ENCODE measurements around the gene TSPO. TPM values are rescaled to one million over a fixed set of nuclear protein-coding genes. Genes with fewer than 3 reads are reported as not detected.

Gene TSPO
- total RNA-seq, 1 donor from 2014 or later = 124 TPM

GRCh38 chr22:43169310-43170130 is 18.2 kb downstream of the TSPO start:
- FAIRE-seq (no peak), DNase-seq (ENCODE audit: low read depth) (no peak)
- Histone ChIP-seq H3K79me2 (ENCODE audit: insufficient read depth, low read length) (no peaks in the 10 kb centered on the region), H3K4me3 (ENCODE audit: insufficient read depth, low read depth, low read length) (no peak overlapping the region), H3K9ac (ENCODE audit: low read length) (no peak overlapping the region), H3K36me3 (ENCODE audit: insufficient read depth, low read length) (no peaks in the 10 kb centered on the region), H4K20me1 (ENCODE audit: insufficient read depth, low read length) (peaks cover 8% of the 10 kb centered on the region), H3K27ac (ENCODE audit: low read depth, low read length) (no peak overlapping the region), H3K9me3 (ENCODE audit: insufficient read depth, low read depth, low read length) (no peaks in the 10 kb centered on the region), H3K4me2 (ENCODE audit: low read length) (no peak overlapping the region), H3K4me1 (ENCODE audit: insufficient read depth, low read length) (peaks cover 8% of the 10 kb centered on the region), H3K27me3 (ENCODE audit: insufficient read depth, low read length) (no peaks in the 10 kb centered on the region), H2AFZ (ENCODE audit: low read depth, low read length) (no peak overlapping the region)
- H3K27ac Mint-ChIP-seq (ENCODE audit: unreplicated experiment) = no peak overlapping the region
- H3K27me3 Mint-ChIP-seq (ENCODE audit: low read depth, unreplicated experiment) = no peaks in the 10 kb centered on the region
- peaks cover 5% of the 10 kb centered on the region for H3K36me3 Mint-ChIP-seq (ENCODE audit: low read depth, unreplicated experiment)
- no peak for TF ChIP-seq EZH2 (IDR thresholded peaks at IDR 0.05; ENCODE audit: insufficient read depth, low read length)
- TF ChIP-seq, protein P1, sequence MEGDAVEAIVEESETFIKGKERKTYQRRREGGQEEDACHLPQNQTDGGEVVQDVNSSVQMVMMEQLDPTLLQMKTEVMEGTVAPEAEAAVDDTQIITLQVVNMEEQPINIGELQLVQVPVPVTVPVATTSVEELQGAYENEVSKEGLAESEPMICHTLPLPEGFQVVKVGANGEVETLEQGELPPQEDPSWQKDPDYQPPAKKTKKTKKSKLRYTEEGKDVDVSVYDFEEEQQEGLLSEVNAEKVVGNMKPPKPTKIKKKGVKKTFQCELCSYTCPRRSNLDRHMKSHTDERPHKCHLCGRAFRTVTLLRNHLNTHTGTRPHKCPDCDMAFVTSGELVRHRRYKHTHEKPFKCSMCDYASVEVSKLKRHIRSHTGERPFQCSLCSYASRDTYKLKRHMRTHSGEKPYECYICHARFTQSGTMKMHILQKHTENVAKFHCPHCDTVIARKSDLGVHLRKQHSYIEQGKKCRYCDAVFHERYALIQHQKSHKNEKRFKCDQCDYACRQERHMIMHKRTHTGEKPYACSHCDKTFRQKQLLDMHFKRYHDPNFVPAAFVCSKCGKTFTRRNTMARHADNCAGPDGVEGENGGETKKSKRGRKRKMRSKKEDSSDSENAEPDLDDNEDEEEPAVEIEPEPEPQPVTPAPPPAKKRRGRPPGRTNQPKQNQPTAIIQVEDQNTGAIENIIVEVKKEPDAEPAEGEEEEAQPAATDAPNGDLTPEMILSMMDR (IDR thresholded peaks at IDR 0.05; ENCODE audit: insufficient read depth, low read depth, low read length) = no peak
- peaks cover 7% of the 10 kb centered on the region for H3K4me1 Mint-ChIP-seq (ENCODE audit: low read depth, unreplicated experiment)
- no peaks in the 10 kb centered on the region for H3K9me3 Mint-ChIP-seq (ENCODE audit: unreplicated experiment)
- H3K4me3 Mint-ChIP-seq (ENCODE audit: unreplicated experiment) = no peak overlapping the region

DNA sequence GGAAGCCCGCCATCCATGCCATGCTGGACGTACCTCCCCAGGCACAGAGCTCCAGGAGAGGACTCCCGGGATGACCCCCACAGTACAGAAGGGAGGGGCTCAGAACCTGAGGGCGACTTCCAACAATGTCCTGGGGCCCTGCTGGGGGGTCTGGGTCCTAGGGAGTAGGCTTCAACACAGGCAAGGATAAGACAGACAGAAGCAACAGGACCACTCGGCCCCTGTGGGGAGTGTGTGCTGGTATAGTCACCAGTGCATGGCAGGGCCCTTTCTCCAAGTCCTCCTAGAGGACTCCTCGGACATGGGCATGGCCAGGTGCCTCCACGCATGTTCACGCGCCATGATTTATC is 18.7 kb downstream of the TSPO start:
- peaks cover 5% of the 10 kb centered on the region for H3K36me3 Mint-ChIP-seq (ENCODE audit: low read depth, unreplicated experiment)
- no peaks in the 10 kb centered on the region for H3K36me3 ChIP-seq (ENCODE audit: insufficient read depth, low read length)
- H4K20me1 ChIP-seq (ENCODE audit: insufficient read depth, low read length) = peaks cover 4% of the 10 kb centered on the region
- no peaks in the 10 kb centered on the region for H3K9me3 Mint-ChIP-seq (ENCODE audit: unreplicated experiment)
- no peak overlapping the region for H3K4me3 Mint-ChIP-seq (ENCODE audit: unreplicated experiment)
- FAIRE-seq (no peak), DNase-seq (ENCODE audit: low read depth) (no peak)
- H3K79me2 ChIP-seq (ENCODE audit: insufficient read depth, low read length) = no peaks in the 10 kb centered on the region
- H3K27ac Mint-ChIP-seq (ENCODE audit: unreplicated experiment) = no peak overlapping the region
- H3K9me3 ChIP-seq (ENCODE audit: insufficient read depth, low read depth, low read length) = no peaks in the 10 kb centered on the region
- H3K4me1 ChIP-seq (ENCODE audit: insufficient read depth, low read length) = peaks cover 8% of the 10 kb centered on the region
- H3K27ac ChIP-seq (ENCODE audit: low read depth, low read length) = no peak overlapping the region
- H3K9ac ChIP-seq (ENCODE audit: low read length) = no peak overlapping the region
- peaks cover 7% of the 10 kb centered on the region for H3K4me1 Mint-ChIP-seq (ENCODE audit: low read depth, unreplicated experiment)
- no peaks in the 10 kb centered on the region for H3K27me3 Mint-ChIP-seq (ENCODE audit: low read depth, unreplicated experiment)
- H3K27me3 ChIP-seq (ENCODE audit: insufficient read depth, low read length) = no peaks in the 10 kb centered on the region
- TF ChIP-seq, protein P1 (IDR thresholded peaks at IDR 0.05; ENCODE audit: insufficient read depth, low read depth, low read length) = no peak
- TF ChIP-seq EZH2 (IDR thresholded peaks at IDR 0.05; ENCODE audit: insufficient read depth, low read length) = no peak
- no peak overlapping the region for H3K4me2 ChIP-seq (ENCODE audit: low read length)
- no peak overlapping the region for H3K4me3 ChIP-seq (ENCODE audit: insufficient read depth, low read depth, low read length)
- H2AFZ ChIP-seq (ENCODE audit: low read depth, low read length) = no peak overlapping the region

GRCh38 chr22:43171019-43171491 is 19.7 kb downstream of the TSPO start:
- no peaks in the 10 kb centered on the region for H3K9me3 ChIP-seq (ENCODE audit: insufficient read depth, low read depth, low read length)
- Mint-ChIP-seq H3K27ac (ENCODE audit: unreplicated experiment) (no peak overlapping the region), H3K36me3 (ENCODE audit: low read depth, unreplicated experiment) (peaks cover 5% of the 10 kb centered on the region), H3K4me1 (ENCODE audit: low read depth, unreplicated experiment) (peaks cover 7% of the 10 kb centered on the region), H3K27me3 (ENCODE audit: low read depth, unreplicated experiment) (no peaks in the 10 kb centered on the region), H3K4me3 (ENCODE audit: unreplicated experiment) (no peak overlapping the region), H3K9me3 (ENCODE audit: unreplicated experiment) (no peaks in the 10 kb centered on the region)
- TF ChIP-seq, protein P1 (IDR thresholded peaks at IDR 0.05; ENCODE audit: insufficient read depth, low read depth, low read length) = no peak
- TF ChIP-seq EZH2 (IDR thresholded peaks at IDR 0.05; ENCODE audit: insufficient read depth, low read length) = no peak
- H2AFZ ChIP-seq (ENCODE audit: low read depth, low read length) = no peak overlapping the region
- DNase-seq (ENCODE audit: low read depth) (no peak), FAIRE-seq (no peak)
- no peak overlapping the region for H3K27ac ChIP-seq (ENCODE audit: low read depth, low read length)
- H4K20me1 ChIP-seq (ENCODE audit: insufficient read depth, low read length) = peaks cover 4% of the 10 kb centered on the region
- H3K4me1 ChIP-seq (ENCODE audit: insufficient read depth, low read length) = peaks cover 8% of the 10 kb centered on the region
- no peaks in the 10 kb centered on the region for H3K79me2 ChIP-seq (ENCODE audit: insufficient read depth, low read length)
- H3K4me2 ChIP-seq (ENCODE audit: low read length) = no peak overlapping the region
- no peaks in the 10 kb centered on the region for H3K27me3 ChIP-seq (ENCODE audit: insufficient read depth, low read length)
- no peaks in the 10 kb centered on the region for H3K36me3 ChIP-seq (ENCODE audit: insufficient read depth, low read length)
- H3K9ac ChIP-seq (ENCODE audit: low read length) = no peak overlapping the region
- no peak overlapping the region for H3K4me3 ChIP-seq (ENCODE audit: insufficient read depth, low read depth, low read length)
